CD4-positive, CD25-positive, alpha-beta regulatory T cell (primary cell): Measurements from ENCODE around the gene BAD. TPM values are rescaled to one million over a fixed set of nuclear protein-coding genes. Genes with fewer than 3 reads are reported as not detected.

Experiments
- ATAC-seq, 2 donors: fragments of 150-1000 bp; cut with Tn5 transposase; one replicate each; pipeline ENCODE4 v1.10.0; 2021; ENCODE audit warnings: low read depth in 2 of 2, moderate number of reproducible peaks in 2 of 2, moderate library complexity in 1 of 2
- DNase-seq, 3 donors: peaks; one replicate each; pipeline versions ENCODE4 v3.0.0 to v3.0.0-alpha.2; 2012 to 2022; ENCODE audit warnings: mixed read lengths in 1 of 3
- H3K27ac ChIP-seq: one replicate; pipeline ENCODE4 v1.7.0; 2013; ENCODE audit warnings: mild to moderate bottlenecking, low read length; ENCODE audit not compliant: insufficient read depth, poor library complexity, severe bottlenecking
- H3K27me3 ChIP-seq: one replicate; pipeline ENCODE4 v1.7.0; 2013; ENCODE audit warnings: low read length; ENCODE audit not compliant: control insufficient read depth, insufficient read depth
- H3K36me3 ChIP-seq: one replicate; pipeline ENCODE4 v1.7.0; 2013; ENCODE audit warnings: mild to moderate bottlenecking, low read length, moderate library complexity; ENCODE audit not compliant: control insufficient read depth, insufficient read depth
- H3K4me1 ChIP-seq: 2 replicates; pipeline ENCODE4 v1.7.0; 2013; ENCODE audit warnings: mild to moderate bottlenecking, low read length; ENCODE audit not compliant: insufficient read depth, control insufficient read depth, poor library complexity, severe bottlenecking
- H3K4me3 ChIP-seq: one replicate; pipeline ENCODE4 v1.7.0; 2013; ENCODE audit warnings: low read depth, mild to moderate bottlenecking, low read length, moderate library complexity
- H3K9me3 ChIP-seq, 2 experiments: 1 replicate in 1 of 2; 2 replicates in 1 of 2; pipeline ENCODE4 v1.7.0; 2013; ENCODE audit warnings: low read length in 2 of 2, mild to moderate bottlenecking in 1 of 2, moderate library complexity in 1 of 2; ENCODE audit not compliant: control insufficient read depth in 2 of 2
- H3K27ac Mint-ChIP-seq, 3 donors: one replicate each; pipeline ENCODE4 v1.8.0; 2020 to 2022; ENCODE audit warnings: mild to moderate bottlenecking in 3 of 3, mixed read lengths in 3 of 3, moderate library complexity in 2 of 3
- H3K27me3 Mint-ChIP-seq: one replicate; pipeline ENCODE4 v1.8.0; 2022; ENCODE audit warnings: mild to moderate bottlenecking, mixed read lengths
- H3K36me3 Mint-ChIP-seq: one replicate; pipeline ENCODE4 v1.8.0; 2020; ENCODE audit warnings: mixed read lengths
- H3K4me1 Mint-ChIP-seq, 4 donors: one replicate each; pipeline ENCODE4 v1.8.0; 2020 to 2022; ENCODE audit warnings: mixed read lengths in 4 of 4, mild to moderate bottlenecking in 1 of 4
- H3K4me3 Mint-ChIP-seq, 4 donors: one replicate each; pipeline ENCODE4 v1.8.0; 2020 to 2022; ENCODE audit warnings: mild to moderate bottlenecking in 4 of 4, mixed read lengths in 4 of 4, moderate library complexity in 3 of 4
- H3K9me3 Mint-ChIP-seq, 7 donors: one replicate each; pipeline ENCODE4 v1.8.0; 2020 to 2022; ENCODE audit warnings: mixed read lengths in 7 of 7, mild to moderate bottlenecking in 3 of 7, moderate library complexity in 2 of 7
- polyA plus RNA-seq, 4 donors: library from polyadenylated mRNA; unstranded; fragments of 300-500 nt; fragmentation: Illumina TruSeq; gene quantifications; one replicate each; pipeline ENCODE4 v1.2.3, GENCODE V29; 2021
- total RNA-seq: library from RNA; stranded (reverse); gene quantifications from one replicate; pipeline ENCODE4 v1.2.3, GENCODE V29; 2022

Gene BAD
- total RNA-seq, result 25.7 TPM
- polyA plus RNA-seq, result 10 to 100 TPM; 39.9 to 50.4 (median 46.3) TPM

GRCh38 chr11:64284048-64284961, at the start of gene BAD:
Gene BAD, minus strand, starts transcription at chr11:64284665. Its CDS starts 297 bp downstream, at chr11:64284368.
- H3K27me3 ChIP-seq, result no peaks in the 10 kb centered on the region

DNA sequence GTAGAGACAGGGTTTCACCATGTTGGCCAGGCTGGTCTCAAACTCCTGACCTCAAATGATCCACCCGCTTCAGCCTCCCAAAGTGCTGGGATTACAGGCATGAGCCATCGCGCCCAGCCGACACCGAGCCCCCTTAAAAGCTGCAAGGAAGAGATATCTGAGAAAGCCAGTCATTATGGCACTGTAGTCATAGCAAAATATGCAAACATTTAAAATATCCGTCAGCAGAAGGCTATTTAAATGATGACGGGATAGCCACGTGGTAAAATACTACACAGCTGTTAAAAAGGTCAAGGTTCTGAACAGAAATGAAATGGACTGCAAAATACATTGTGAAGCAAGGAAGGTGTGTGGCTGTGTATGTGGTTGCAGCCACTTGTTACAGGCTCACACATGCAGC, 49.1 kb upstream of the BAD start:
- Histone ChIP-seq H3K9me3 (no peaks in the 10 kb centered on the region), H3K4me3 (no peak overlapping the region), H3K36me3 (peaks cover 6% of the 10 kb centered on the region), H3K27ac (no peak overlapping the region), H3K4me1 (peaks cover 8% of the 10 kb centered on the region), H3K27me3 (no peaks in the 10 kb centered on the region)
- peaks cover 4% of the 10 kb centered on the region for H3K36me3 Mint-ChIP-seq
- H3K27ac Mint-ChIP-seq, result peak overlapping the region in 1 of 3 donors; percentile 9
- no peak for ATAC-seq
- H3K4me1 Mint-ChIP-seq, result peaks cover 0 to 18% (median 14%) of the 10 kb centered on the region in 4 donors
- peak overlapping the region in 1 of 4 donors; percentile 68 for H3K4me3 Mint-ChIP-seq
- no peak for DNase-seq
- H3K9me3 Mint-ChIP-seq, result no peaks in the 10 kb centered on the region
- no peaks in the 10 kb centered on the region for H3K27me3 Mint-ChIP-seq

More at GRCh38 chr11:64284048-64284961, at the start of gene BAD:
- peaks cover 9% of the 10 kb centered on the region for H3K36me3 Mint-ChIP-seq
- no peaks in the 10 kb centered on the region for H3K36me3 ChIP-seq
- no peaks in the 10 kb centered on the region for H3K9me3 Mint-ChIP-seq
- peaks cover 8% of the 10 kb centered on the region for H3K27me3 Mint-ChIP-seq
- no peaks in the 10 kb centered on the region for H3K9me3 ChIP-seq
- H3K4me3 ChIP-seq, result peak within 1 kb of the TSS; percentile 86
- H3K27ac Mint-ChIP-seq, result peak within 1 kb of the TSS; percentile 74 to 96 (median 94)
- peak within 1 kb of the TSS; percentile 100 for H3K27ac ChIP-seq
- peaks cover 20% of the 10 kb centered on the region for H3K4me1 ChIP-seq
- peak within 1 kb of the TSS; percentile 90 to 97 (median 92) for H3K4me3 Mint-ChIP-seq
- H3K4me1 Mint-ChIP-seq, result peaks cover 0 to 28% (median 12%) of the 10 kb centered on the region in 4 donors
- peak; percentile 88 to 94 (median 90) for DNase-seq
- ATAC-seq, result peak; percentile 82

DNA sequence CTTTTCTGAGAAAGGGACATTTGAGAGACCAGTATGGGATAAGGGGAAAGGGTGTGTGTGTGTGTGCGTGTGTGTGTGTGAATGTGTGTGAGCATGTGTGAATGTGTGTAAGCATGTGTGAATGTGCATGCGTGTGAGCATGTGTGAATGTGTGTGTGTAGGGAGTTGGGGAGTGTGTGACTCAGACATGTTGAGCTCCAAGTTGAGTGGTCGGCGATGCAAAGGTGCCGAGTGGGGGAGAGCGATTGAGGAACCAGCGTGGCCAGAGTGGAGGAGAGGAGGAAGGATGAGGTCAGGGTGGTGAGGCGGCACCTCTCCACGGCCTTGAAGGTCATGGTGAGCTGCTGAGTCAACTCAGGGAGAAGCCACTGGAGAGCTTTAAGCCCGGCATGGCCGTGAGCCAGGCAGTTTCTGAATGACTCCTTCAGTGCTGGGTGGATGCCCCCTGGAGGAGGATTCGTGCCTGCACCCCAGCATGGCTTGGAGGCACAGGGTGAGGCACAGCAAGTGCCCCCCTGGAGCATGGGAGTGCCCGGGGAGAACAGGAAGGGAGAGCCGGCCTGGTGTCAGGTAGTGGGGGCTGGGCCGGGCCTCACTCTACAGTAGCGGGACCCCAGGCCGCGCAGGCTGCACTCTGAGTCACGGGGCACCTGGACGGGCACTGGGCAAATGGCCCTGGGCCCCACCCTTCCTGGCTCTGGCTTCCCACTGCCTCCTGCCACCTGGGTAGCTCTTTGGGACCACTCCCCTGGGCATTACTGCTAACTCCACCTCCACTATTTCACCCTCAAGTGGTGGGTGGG, 47.3 kb upstream of the BAD start:
- peaks cover 8% of the 10 kb centered on the region for H3K4me1 ChIP-seq
- Mint-ChIP-seq H3K36me3 (no peaks in the 10 kb centered on the region), H3K27ac (peak overlapping the region in 2 of 3 donors; percentile 28 to 66), H3K4me3 (peak overlapping the region in 2 of 4 donors; percentile 39 to 42), H3K27me3 (no peaks in the 10 kb centered on the region), H3K9me3 (no peaks in the 10 kb centered on the region), H3K4me1 (peaks cover 0 to 7% (median 6%) of the 10 kb centered on the region in 4 donors)
- no peaks in the 10 kb centered on the region for H3K9me3 ChIP-seq
- H3K4me3 ChIP-seq, result no peak overlapping the region
- H3K36me3 ChIP-seq, result peaks cover 6% of the 10 kb centered on the region
- ATAC-seq, result peak; percentile 71 to 80
- H3K27ac ChIP-seq, result no peak overlapping the region
- peak; percentile 42 to 82 (median 60) for DNase-seq
- H3K27me3 ChIP-seq, result no peaks in the 10 kb centered on the region

GRCh38 chr11:64330888-64331287, 46.4 kb upstream of the BAD start:
- Histone ChIP-seq H3K9me3 (no peaks in the 10 kb centered on the region), H3K27me3 (no peaks in the 10 kb centered on the region), H3K36me3 (peaks cover 6% of the 10 kb centered on the region), H3K27ac (no peak overlapping the region), H3K4me3 (no peak overlapping the region), H3K4me1 (peaks cover 8% of the 10 kb centered on the region)
- Mint-ChIP-seq H3K27ac (peak overlapping the region in 1 of 3 donors; percentile 66), H3K4me1 (peaks cover 0 to 7% (median 6%) of the 10 kb centered on the region in 4 donors), H3K4me3 (no peak overlapping the region), H3K36me3 (no peaks in the 10 kb centered on the region), H3K27me3 (no peaks in the 10 kb centered on the region), H3K9me3 (no peaks in the 10 kb centered on the region)
- ATAC-seq (no peak), DNase-seq (no peak)

GRCh38 chr11:64327993-64328392, 43.5 kb upstream of the BAD start:
- no peak for ATAC-seq
- Mint-ChIP-seq H3K36me3 (no peaks in the 10 kb centered on the region), H3K27me3 (no peaks in the 10 kb centered on the region), H3K9me3 (no peaks in the 10 kb centered on the region), H3K4me1 (peaks cover 0 to 7% (median 6%) of the 10 kb centered on the region in 4 donors), H3K4me3 (peak overlapping the region in 2 of 4 donors; percentile 21 to 41), H3K27ac (no peak overlapping the region)
- Histone ChIP-seq H3K27ac (no peak overlapping the region), H3K4me3 (no peak overlapping the region), H3K9me3 (no peaks in the 10 kb centered on the region), H3K36me3 (no peaks in the 10 kb centered on the region), H3K27me3 (no peaks in the 10 kb centered on the region), H3K4me1 (peaks cover 8% of the 10 kb centered on the region)
- no peak for DNase-seq

DNA sequence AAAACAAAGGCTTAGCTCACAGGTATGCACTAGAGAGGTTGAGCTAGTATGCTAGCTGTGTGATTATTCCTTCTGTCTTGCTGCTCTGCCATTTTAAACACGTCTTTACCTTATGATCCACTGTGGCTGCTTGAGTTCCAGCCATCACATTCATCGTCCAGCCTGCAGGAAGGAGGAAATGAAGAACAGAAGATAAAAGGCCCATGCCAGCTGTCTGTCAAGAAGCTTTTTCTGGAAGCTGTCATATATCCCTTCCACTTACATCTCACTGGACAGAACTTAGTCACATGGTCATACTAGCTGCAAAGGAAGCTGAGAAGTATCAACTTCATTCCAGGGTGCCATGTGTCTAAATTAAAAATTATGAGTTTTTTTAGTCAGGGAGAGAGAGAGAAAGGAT, 42.9 kb upstream of the BAD start:
- ATAC-seq (no peak), DNase-seq (no peak)
- H3K27me3 ChIP-seq, result no peaks in the 10 kb centered on the region
- Mint-ChIP-seq H3K4me1 (peaks cover 0 to 7% (median 6%) of the 10 kb centered on the region in 4 donors), H3K4me3 (peak overlapping the region in 2 of 4 donors; percentile 13 to 41), H3K9me3 (no peaks in the 10 kb centered on the region), H3K27ac (no peak overlapping the region), H3K27me3 (no peaks in the 10 kb centered on the region), H3K36me3 (no peaks in the 10 kb centered on the region)
- no peaks in the 10 kb centered on the region for H3K36me3 ChIP-seq
- no peak overlapping the region for H3K27ac ChIP-seq
- peaks cover 8% of the 10 kb centered on the region for H3K4me1 ChIP-seq
- H3K4me3 ChIP-seq, result no peak overlapping the region
- H3K9me3 ChIP-seq, result no peaks in the 10 kb centered on the region

DNA sequence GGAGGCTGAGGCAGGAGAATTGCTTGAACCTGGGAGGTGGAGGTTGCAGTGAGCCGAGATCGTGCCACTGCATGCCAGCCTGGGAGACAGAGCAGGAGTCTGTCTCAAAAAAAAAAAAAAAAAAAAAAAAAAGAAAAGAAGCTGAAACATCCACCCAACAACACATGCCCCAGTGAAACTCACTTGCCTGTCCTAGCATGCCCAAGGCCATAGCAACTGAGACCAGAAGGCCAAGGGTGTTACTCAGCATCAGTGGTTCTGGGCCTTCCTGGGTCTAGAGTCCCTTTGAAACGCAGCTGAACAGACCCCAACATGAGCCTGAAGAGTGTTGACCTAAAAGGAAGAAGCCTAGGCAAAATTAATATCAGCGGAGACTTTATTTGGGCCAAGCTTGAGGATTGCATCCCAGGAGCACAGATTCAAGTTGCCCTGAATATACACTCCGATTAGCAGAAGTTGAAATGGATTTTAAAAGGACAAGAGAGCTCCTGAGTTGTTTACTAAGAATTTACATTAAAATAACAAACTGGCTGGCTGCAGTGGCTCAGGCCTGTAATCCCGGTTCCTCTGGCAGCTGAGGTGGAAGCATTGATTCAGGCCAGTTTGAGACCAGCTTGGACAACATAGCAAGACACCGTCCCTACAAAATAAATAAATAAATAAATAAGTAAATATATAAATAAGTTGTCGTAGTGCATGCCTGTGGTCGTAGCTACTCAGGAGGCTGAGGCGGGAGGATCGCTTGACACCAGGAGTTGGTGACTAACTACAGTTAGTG, 40.4 kb upstream of the BAD start:
- DNase-seq (no peak), ATAC-seq (no peak)
- peaks cover 3% of the 10 kb centered on the region for H3K36me3 ChIP-seq
- H3K27ac ChIP-seq, result no peak overlapping the region
- H3K4me1 ChIP-seq, result no peaks in the 10 kb centered on the region
- no peaks in the 10 kb centered on the region for H3K27me3 ChIP-seq
- H3K9me3 ChIP-seq, result no peaks in the 10 kb centered on the region
- Mint-ChIP-seq H3K27ac (no peak overlapping the region), H3K4me3 (peak overlapping the region in 1 of 4 donors; percentile 27), H3K4me1 (peaks cover 0 to 9% (median 6%) of the 10 kb centered on the region in 4 donors), H3K9me3 (no peaks in the 10 kb centered on the region), H3K36me3 (peaks cover 14% of the 10 kb centered on the region), H3K27me3 (no peaks in the 10 kb centered on the region)
- no peak overlapping the region for H3K4me3 ChIP-seq
